K562 (cell line): Measurements from ENCODE around the gene NAGPA. TPM values are rescaled to one million over a fixed set of nuclear protein-coding genes. Genes with fewer than 3 reads are reported as not detected.

Source experiments
- ATAC-seq: fragments of 200-7000 bp; cut with Tn5 transposase; 3 replicates; pipeline ENCODE4 v1.9.1; 2020; ENCODE audit warnings: moderate library complexity
- BruUV-seq: library from RNA; stranded (reverse); fragments of 400-500 nt; replicated peaks from 2 replicates; lab custom pipeline; 2021; lab: Mats Ljungman, UMichigan
- CTCF ChIA-PET: fragments of 300-600 bp; formaldehyde crosslinking; extraction: SDS; loops from one replicate; lab custom pipeline; 2021; ENCODE audit warnings: low intra/inter-chr PET ratio; lab: Yijun Ruan, JAX
- POLR2A ChIA-PET: fragments of 300-600, 350-650 bp; sonication (Branson Sonifier 250); formaldehyde crosslinking; extraction: SDS; loops from one replicate; lab custom pipeline; 2021; ENCODE audit warnings: antibody characterized with exemption, inconsistent platforms; lab: Yijun Ruan, JAX
- DNase-seq, 4 experiments: peaks; one replicate each; pipeline versions ENCODE4 v3.0.0 to v3.0.0-alpha.2; 2011 to 2018; ENCODE audit warnings: low spot score in 3 of 4, mixed read lengths in 3 of 4; ENCODE audit errors: extremely low read depth in 1 of 4
- FAIRE-seq: peaks from 2 replicates; lab custom pipeline; 2011; peaks lifted over from hg19 to GRCh38; lab: Jason Lieb, UNC
- H2AFZ ChIP-seq: 2 replicates; pipeline ENCODE4 v1.6.0; 2011; ENCODE audit warnings: low read depth, low read length, control low read depth, inconsistent platforms
- H3K27ac ChIP-seq: fragments of 200-600 bp; 3 replicates; pipeline ENCODE4 v1.8.0; 2011; ENCODE audit warnings: low read depth, mild to moderate bottlenecking, control low read depth, inconsistent platforms, low read length, moderate library complexity, mixed read lengths; ENCODE audit errors: extremely low read depth
- H3K27me3 ChIP-seq, 2 experiments: fragments of 300-600 bp in 1 of 2; 2 replicates in 1 of 2; 3 replicates in 1 of 2; pipeline versions ENCODE4 v1.6.0 to v1.8.0; 2011; ENCODE audit warnings: inconsistent platforms in 2 of 2, low read length in 2 of 2, mild to moderate bottlenecking in 1 of 2, mixed read lengths in 1 of 2, moderate library complexity in 1 of 2; ENCODE audit not compliant: control insufficient read depth in 2 of 2, insufficient read depth in 2 of 2
- H3K36me3 ChIP-seq: fragments of 300-600 bp; 3 replicates; pipeline ENCODE4 v1.8.0; 2011; ENCODE audit warnings: mild to moderate bottlenecking, low read length, inconsistent platforms; ENCODE audit not compliant: control insufficient read depth, insufficient read depth
- H3K4me1 ChIP-seq, 2 experiments: fragments of 200-600 bp in 1 of 2; replicated peaks in 1 of 2; 2 replicates in 1 of 2; 3 replicates in 1 of 2; pipeline versions ENCODE4 v1.5.1 to v1.8.0; 2011; ENCODE audit warnings: inconsistent platforms in 2 of 2, low read length in 2 of 2, mild to moderate bottlenecking in 1 of 2, mixed read lengths in 1 of 2, moderate library complexity in 1 of 2; ENCODE audit not compliant: control insufficient read depth in 2 of 2, insufficient read depth in 2 of 2
- H3K4me2 ChIP-seq: 2 replicates; pipeline ENCODE4 v1.6.1; 2011; ENCODE audit warnings: low read length, control low read depth, inconsistent platforms, mixed read lengths; ENCODE audit not compliant: insufficient read depth
- H3K4me3 ChIP-seq: fragments of 200-600 bp; sonication (generic), shearing (Covaris generic); 2 replicates; pipeline ENCODE4 v1.5.1; 2016; ENCODE audit warnings: control low read depth, inconsistent platforms
- H3K79me2 ChIP-seq: fragments of 200-600 bp; 3 replicates; pipeline ENCODE4 v1.8.0; 2011; ENCODE audit warnings: low read length, inconsistent platforms; ENCODE audit not compliant: control insufficient read depth, insufficient read depth
- H3K9ac ChIP-seq, 2 experiments: 2 replicates each; pipeline versions ENCODE4 v1.6.0 to v1.6.1; 2011; ENCODE audit warnings: low read depth in 2 of 2, low read length in 2 of 2, control low read depth in 1 of 2, inconsistent platforms in 1 of 2, mild to moderate bottlenecking in 1 of 2, mixed read lengths in 1 of 2; ENCODE audit not compliant: insufficient read depth in 1 of 2
- H3K9me1 ChIP-seq: one replicate; pipeline ENCODE4 v1.6.0; 2011; ENCODE audit warnings: inconsistent platforms, mild to moderate bottlenecking, low read length, moderate library complexity; ENCODE audit not compliant: control insufficient read depth, insufficient read depth
- H3K9me3 ChIP-seq: replicated peaks from 2 replicates; pipeline ENCODE4 v1.5.1; 2011; ENCODE audit warnings: low read depth, low read length, inconsistent platforms; ENCODE audit not compliant: control insufficient read depth, insufficient read depth
- H4K20me1 ChIP-seq: replicated peaks from 2 replicates; pipeline ENCODE4 v1.6.1; 2011; ENCODE audit warnings: low read length, inconsistent platforms, mixed read lengths; ENCODE audit not compliant: control insufficient read depth, insufficient read depth
- CTCF ChIP-seq, 3 experiments: IDR thresholded peaks in 2 of 3; conservative IDR thresholded peaks in 1 of 3; 2 replicates each; pipeline ENCODE4 v1.5.1; 2011 to 2012; ENCODE audit warnings: low read length in 3 of 3, mild to moderate bottlenecking in 3 of 3, control low read depth in 2 of 3, improper control_type of control experiment in 1 of 3, inconsistent platforms in 1 of 3, low read depth in 1 of 3, mixed read lengths in 1 of 3, moderate library complexity in 1 of 3; ENCODE audit not compliant: insufficient read depth in 2 of 3
- GATAD2B ChIP-seq: fragments of 450-650 bp; IDR thresholded peaks from 2 replicates; pipeline ENCODE4 v1.6.1; 2017; ENCODE audit warnings: mild to moderate bottlenecking, borderline replicate concordance
- HMG20A ChIP-seq: fragments of 450-650 bp; formaldehyde crosslinking; conservative IDR thresholded peaks from 2 replicates; pipeline ENCODE4 v1.4.0; 2020; ENCODE audit warnings: mild to moderate bottlenecking, mixed read lengths
- MYBL2 ChIP-seq, 2 experiments: fragments of 450-650 bp in 1 of 2; sonication (generic) in 1 of 2; formaldehyde crosslinking in 1 of 2; IDR thresholded peaks; 2 replicates each; pipeline versions ENCODE4 v1.6.1 to v1.8.1; 2017 to 2022; ENCODE audit warnings: borderline replicate concordance in 1 of 2, inconsistent platforms in 1 of 2, low read depth in 1 of 2, mild to moderate bottlenecking in 1 of 2, missing genetic modification reagents in 1 of 2, moderate library complexity in 1 of 2
- NFIC ChIP-seq: fragments of 450-650 bp; IDR thresholded peaks from 2 replicates; pipeline ENCODE4 v1.6.1; 2017; ENCODE audit warnings: mild to moderate bottlenecking, inconsistent platforms
- NR2F6 ChIP-seq: fragments of 450-650 bp; formaldehyde crosslinking; IDR thresholded peaks from 2 replicates; pipeline ENCODE4 v1.4.0; 2020; ENCODE audit warnings: mild to moderate bottlenecking
- RAD21 ChIP-seq, 2 experiments: fragments of 250-450 bp in 1 of 2; fragments of 450-650 bp in 1 of 2; sonication (Bioruptor Pico) in 1 of 2; formaldehyde crosslinking in 1 of 2; IDR thresholded peaks in 1 of 2; conservative IDR thresholded peaks in 1 of 2; 2 replicates each; pipeline versions ENCODE4 v1.4.0 to v1.8.0; 2020 to 2022; ENCODE audit warnings: mild to moderate bottlenecking in 2 of 2, moderate library complexity in 1 of 2
- SMC3 ChIP-seq: conservative IDR thresholded peaks from 2 replicates; pipeline ENCODE4 v1.6.1; 2011; ENCODE audit warnings: low read depth, low read length, improper control_type of control experiment; ENCODE audit not compliant: insufficient read depth
- STAG1 ChIP-seq: sonication (generic); formaldehyde crosslinking; IDR thresholded peaks from 2 replicates; pipeline ENCODE4 v1.5.0; 2020; ENCODE audit warnings: missing genetic modification reagents, borderline replicate concordance
- ZNF165 ChIP-seq: fragments of 250-450 bp; sonication (Bioruptor Pico); IDR thresholded peaks from 2 replicates; pipeline ENCODE4 v1.4.0; 2020; ENCODE audit warnings: borderline replicate concordance
- ZNF408 ChIP-seq: fragments of 250-450 bp; sonication (Bioruptor Pico); IDR thresholded peaks from 2 replicates; pipeline ENCODE4 v1.4.0; 2020; ENCODE audit warnings: low read depth, mild to moderate bottlenecking, moderate library complexity
- WGBS: fragments of 100-300 bp; shearing (Covaris generic); methylation state at CpG from one replicate; pipeline ENCODE4 v1.1.6; 2016; ENCODE audit warnings: low coverage, mixed read lengths; ENCODE audit not compliant: insufficient coverage; ENCODE audit errors: missing lambda C conversion rate; 5-methylcytosine and 5-hydroxymethylcytosine counted together
- in situ Hi-C: fragments of 300-500 bp; cut with MboI; formaldehyde crosslinking; loops from 4 replicates; pipeline ENCODE4 v1.15.0; 2018; ENCODE audit warnings: inconsistent platforms, mixed read lengths
- intact Hi-C: fragments of 100-400 bp; cut with micrococcal nuclease; formaldehyde crosslinking; loops from 2 replicates; pipeline ENCODE4 v1.14.2; 2022
- polyA plus RNA-seq, 8 experiments: library from polyadenylated mRNA; depleted of rRNA in 4 of 8; stranded (reverse) in 5 of 8; unstranded in 3 of 8; fragments of >200 nt; fragmentation: Nextera tagmentation in 2 of 8; fragmentation: Illumina TruSeq in 1 of 8; extraction: Ambion mirVana in 2 of 8; extraction: Trizol in 1 of 8; gene quantifications; 2 replicates each; pipeline versions ENCODE4 v1.2.1 to v1.2.3, GENCODE V29; 2011 to 2014; ENCODE audit warnings: inconsistent platforms in 1 of 8, missing spikeins in 1 of 8
- total RNA-seq, 7 experiments: library from RNA; depleted of rRNA in 6 of 7; stranded (reverse); fragments of >200 nt in 6 of 7; fragmentation: Illumina TruSeq in 2 of 7; extraction: Trizol in 2 of 7; gene quantifications; 2 replicates each; pipeline versions ENCODE4 v1.2.1 to v1.2.3, GENCODE V29; 2011 to 2021; ENCODE audit warnings: low replicate concordance in 1 of 7

The NAGPA gene
- total and polyA plus RNA-seq, 9 of the 15 experiments (the other 6 are each of a cell fraction or from before 2014, with no cell fraction given), result 0.15 to 12.7 (median 4.6) TPM

GRCh38 chr16:5026664-5027063 lies 7.1 kb downstream of the NAGPA start:
- 43% methylated on average over 7 of the region's 8 CpGs for WGBS
- DNase-seq (no peak), ATAC-seq (no peak), FAIRE-seq (no peak)
- Histone ChIP-seq H3K27ac (no peak overlapping the region), H3K36me3 (no peaks in the 10 kb centered on the region), H2AFZ (no peak overlapping the region), H3K9ac (no peak overlapping the region), H3K4me1 (peaks cover 0 to 4% of the 10 kb centered on the region in 2 experiments; a peak in 1 of 5 replicates), H3K4me3 (no peak overlapping the region), H3K27me3 (peaks cover 2 to 17% of the 10 kb centered on the region in 2 experiments; a peak in 3 of 5 replicates), H4K20me1 (no peaks in the 10 kb centered on the region), H3K4me2 (no peak overlapping the region), H3K9me3 (no peaks in the 10 kb centered on the region), H3K79me2 (no peaks in the 10 kb centered on the region), H3K9me1 (no peaks in the 10 kb centered on the region)
- ChIA-PET CTCF (no interaction called here), POLR2A (interaction anchor here (1.4 kb wide), 1 partner anchor 8 kb away, joined by 5 read pairs; no protein-coding TSS in a partner anchor)
- in situ Hi-C loops (no loop called here), intact Hi-C loops (no loop called here)
- no TSS peak for BruUV-seq
- TF ChIP-seq NR2F6 (CRISPR knock-in tag) (no peak), MYBL2 (IDR thresholded peaks at IDR 0.05; ENCODE audit: low read depth) (no peak), MYBL2 (CRISPR knock-in tag; IDR thresholded peaks at IDR 0.05; ENCODE audit: borderline replicate concordance) (no peak), HMG20A (CRISPR knock-in tag) (no peak)

GRCh38 chr16:5025171-5025632 lies 8.5 kb downstream of the NAGPA start:
- WGBS, result 11% methylated on average over 11 of the region's 17 CpGs
- BruUV-seq, result no TSS peak
- intact Hi-C loops, result no loop called here
- DNase-seq (peak in 2 of 4 experiments; percentile 55), ATAC-seq (peak; percentile 89), FAIRE-seq (no peak)
- Histone ChIP-seq H3K27ac (no peak overlapping the region), H2AFZ (no peak overlapping the region), H3K9me1 (no peaks in the 10 kb centered on the region), H3K9me3 (no peaks in the 10 kb centered on the region), H3K79me2 (no peaks in the 10 kb centered on the region), H3K27me3 (peaks cover 5 to 29% of the 10 kb centered on the region in 2 experiments; a peak in 3 of 5 replicates), H3K9ac (no peak overlapping the region; a peak in 1 of 4 replicates), H3K4me1 (peaks cover 0 to 9% of the 10 kb centered on the region in 2 experiments; a peak in 1 of 5 replicates), H3K4me3 (no peak overlapping the region), H3K36me3 (no peaks in the 10 kb centered on the region), H3K4me2 (no peak overlapping the region), H4K20me1 (no peaks in the 10 kb centered on the region)
- CTCF ChIA-PET, result no interaction called here
- in situ Hi-C loops, result no loop called here
- TF ChIP-seq ZNF408 (CRISPR knock-in tag) (no peak), CTCF (IDR thresholded peaks at IDR 0.05 in 2 of 3, conservative IDR thresholded peaks at IDR 0.05 in 1 of 3; ENCODE audit: insufficient read depth in 2 of 3, low read depth in 1 of 3, low read length in 3 of 3) (peak; percentile 58 to 66 (median 58)), SMC3 (0 out of 2 replicates have a peak, but pooled peaks have one; percentile 23), STAG1 (CRISPR knock-in tag) (0 out of 2 replicates have a peak, but pooled peaks have one; percentile 20), ZNF165 (CRISPR knock-in tag) (no peak), NFIC (peak; percentile 73), GATAD2B (no peak), RAD21 (CRISPR knock-in tag; conservative IDR thresholded peaks at IDR 0.05 in 1 of 2, IDR thresholded peaks at IDR 0.05 in 1 of 2) (peak in 1 of 2 experiments; percentile 37; a peak in 1 of 4 replicates)
- POLR2A ChIA-PET, result interaction anchor here (0.6 to 1.4 kb wide), 4 partner anchors 9 to 551 kb away, joined by 3 to 5 read pairs (median 4); partner anchors contain the start of genes NAGPA and NMRAL1
